Endothelial cell of umbilical vein (primary cell): ENCODE data around the gene KRT12. TPM values are rescaled to one million over a fixed set of nuclear protein-coding genes. Genes with fewer than 3 reads are reported as not detected.

Experiments used
- BruUV-seq: library from RNA; stranded (reverse); fragments of 400-500 nt; replicated peaks from 2 replicates; lab custom pipeline; 2021; lab: Mats Ljungman, UMichigan
- CTCF ChIA-PET: fragments of 300-600, 350-600 bp; sonication (Branson Sonifier 250); formaldehyde crosslinking; loops from one replicate; lab custom pipeline; 2021; ENCODE audit warnings: antibody characterized with exemption, inconsistent platforms; lab: Charles Lee
- POLR2A ChIA-PET: fragments of 300-600, 350-600 bp; sonication (Branson Sonifier 250); formaldehyde crosslinking; loops from one replicate; lab custom pipeline; 2021; ENCODE audit warnings: antibody characterized with exemption, inconsistent platforms; lab: Charles Lee
- DNase-seq: peaks from one replicate; pipeline ENCODE4 v3.0.0-alpha.2; 2011; ENCODE audit warnings: low read depth, low spot score
- FAIRE-seq: peaks from 2 replicates; lab custom pipeline; 2011; peaks lifted over from hg19 to GRCh38; lab: Jason Lieb, UNC
- H2AFZ ChIP-seq: 2 replicates; pipeline ENCODE4 v1.6.0; 2012; ENCODE audit warnings: low read depth, low read length, control low read depth, inconsistent platforms
- H3K27ac ChIP-seq: 2 replicates; pipeline ENCODE4 v1.5.1; 2011; ENCODE audit warnings: low read depth, mild to moderate bottlenecking, control low read depth, low read length, moderate library complexity; ENCODE audit not compliant: insufficient read depth
- H3K27me3 ChIP-seq, 2 experiments: 2 replicates each; pipeline versions ENCODE4 v1.6.0 to v1.6.1; 2011; ENCODE audit warnings: low read length in 2 of 2, mixed read lengths in 1 of 2; ENCODE audit not compliant: control insufficient read depth in 2 of 2, insufficient read depth in 2 of 2
- H3K36me3 ChIP-seq, 2 experiments: 2 replicates in 1 of 2; 3 replicates in 1 of 2; pipeline ENCODE4 v1.5.1; 2011; ENCODE audit warnings: low read length in 2 of 2, mild to moderate bottlenecking in 1 of 2, moderate library complexity in 1 of 2; ENCODE audit not compliant: control insufficient read depth in 2 of 2, insufficient read depth in 2 of 2; ENCODE audit errors: extremely low read depth in 1 of 2
- H3K4me1 ChIP-seq: 3 replicates; pipeline ENCODE4 v1.5.1; 2011; ENCODE audit warnings: mild to moderate bottlenecking, low read length; ENCODE audit not compliant: control insufficient read depth, insufficient read depth; ENCODE audit errors: extremely low read depth
- H3K4me2 ChIP-seq: 2 replicates; pipeline ENCODE4 v1.6.1; 2011; ENCODE audit warnings: low read length, control low read depth, mixed read lengths; ENCODE audit not compliant: insufficient read depth
- H3K4me3 ChIP-seq, 3 experiments: fragments of 200-600 bp in 1 of 3; sonication (generic), shearing (Covaris generic) in 1 of 3; replicated peaks in 1 of 3; 2 replicates each; pipeline ENCODE4 v1.5.1; 2011 to 2016; ENCODE audit warnings: control low read depth in 3 of 3, low read length in 3 of 3, mild to moderate bottlenecking in 2 of 3, inconsistent platforms in 1 of 3, low read depth in 1 of 3, moderate library complexity in 1 of 3; ENCODE audit not compliant: insufficient read depth in 1 of 3
- H3K79me2 ChIP-seq: 2 replicates; pipeline ENCODE4 v1.6.0; 2012; ENCODE audit warnings: low read length, inconsistent platforms; ENCODE audit not compliant: control insufficient read depth, insufficient read depth
- H3K9ac ChIP-seq: replicated peaks from 2 replicates; pipeline ENCODE3; 2011; ENCODE audit warnings: low read length, control low read depth; ENCODE audit not compliant: insufficient read depth; ENCODE audit errors: extremely low read depth
- H3K9me1 ChIP-seq: replicated peaks from 3 replicates; pipeline ENCODE4 v1.6.0; 2011; ENCODE audit warnings: mild to moderate bottlenecking, low read length; ENCODE audit not compliant: control insufficient read depth, insufficient read depth; ENCODE audit errors: extremely low read depth
- H3K9me3 ChIP-seq: replicated peaks from 2 replicates; pipeline ENCODE4 v1.5.1; 2012; ENCODE audit warnings: low read length, inconsistent platforms; ENCODE audit not compliant: control insufficient read depth, insufficient read depth
- H4K20me1 ChIP-seq: replicated peaks from 2 replicates; pipeline ENCODE3; 2011; ENCODE audit warnings: mild to moderate bottlenecking, low read length; ENCODE audit not compliant: control insufficient read depth, insufficient read depth; ENCODE audit errors: extremely low read depth
- CTCF ChIP-seq, 2 donors: IDR thresholded peaks; 1 replicate in 1 of 2; 2 replicates in 1 of 2; pipeline ENCODE4 v1.5.1; 2011; ENCODE audit warnings: low read length in 2 of 2, mild to moderate bottlenecking in 2 of 2, moderate library complexity in 2 of 2, control low read depth in 1 of 2, inconsistent platforms in 1 of 2, low read depth in 1 of 2; ENCODE audit not compliant: insufficient read depth in 1 of 2; ENCODE audit errors: extremely low read depth in 1 of 2
- EZH2 ChIP-seq: IDR thresholded peaks from 2 replicates; pipeline ENCODE4 v1.6.1; 2012; ENCODE audit warnings: borderline replicate concordance, low read depth, mild to moderate bottlenecking, moderate library complexity, low read length, inconsistent platforms; ENCODE audit not compliant: severe bottlenecking
- FOS ChIP-seq: IDR thresholded peaks from 2 replicates; pipeline ENCODE4 v1.6.1; 2011; ENCODE audit warnings: mild to moderate bottlenecking, low read length, moderate library complexity, borderline replicate concordance; ENCODE audit not compliant: insufficient read depth
- GATA2 ChIP-seq: IDR thresholded peaks from 2 replicates; pipeline ENCODE4 v1.7.0; 2011; ENCODE audit warnings: low read depth, mild to moderate bottlenecking, moderate library complexity, mixed read lengths, low read length; ENCODE audit not compliant: insufficient read length, insufficient read depth
- JUN ChIP-seq: IDR thresholded peaks from 2 replicates; pipeline ENCODE4 v1.6.1; 2011; ENCODE audit warnings: borderline replicate concordance, low read depth; ENCODE audit not compliant: insufficient read length, insufficient read depth
- MAX ChIP-seq: IDR thresholded peaks from 2 replicates; pipeline ENCODE4 v1.6.1; 2011; ENCODE audit not compliant: insufficient read depth, insufficient read length
- MYC ChIP-seq: IDR thresholded peaks from one replicate; pipeline ENCODE4 v1.6.1; 2011; ENCODE audit warnings: mild to moderate bottlenecking, low read depth, low read length
- POLR2A ChIP-seq: IDR thresholded peaks from 2 replicates; pipeline ENCODE4 v1.6.1; 2012; ENCODE audit warnings: low read depth, mild to moderate bottlenecking, control low read depth, low read length
- POLR2AphosphoS5 ChIP-seq: IDR thresholded peaks from 2 replicates; pipeline ENCODE4 v1.6.1; 2012; ENCODE audit warnings: low read depth, mild to moderate bottlenecking, control low read depth, low read length, moderate library complexity; ENCODE audit not compliant: insufficient read depth
- dilution Hi-C: fragments of 300-500 bp; cut with MboI; formaldehyde crosslinking; loops from one replicate; pipeline ENCODE4 v1.15.0; 2019; ENCODE audit warnings: low sequenced_read_pairs; ENCODE audit not compliant: extremely low pct_ligation_motif_present
- intact Hi-C: fragments of 100-400 bp; cut with micrococcal nuclease; formaldehyde crosslinking; loops from one replicate; pipeline ENCODE4 v1.10.0; 2022
- polyA plus RNA-seq, 4 experiments: library from polyadenylated mRNA; depleted of rRNA in 3 of 4; stranded (reverse) in 3 of 4; unstranded in 1 of 4; fragments of >200 nt; gene quantifications; 2 replicates each; pipeline versions ENCODE4 v1.2.1 to v1.2.3, GENCODE V29; 2011 to 2012; ENCODE audit warnings: missing spikeins in 1 of 4
- total RNA-seq: library from RNA; stranded (reverse); gene quantifications from 2 replicates; pipeline ENCODE4 v1.2.3, GENCODE V29; 2021

KRT12 gene
- total and polyA plus RNA-seq, 2 donors (not counting 3 experiments of a cell fraction or from before 2014, with no cell fraction given), result not detected

DNA sequence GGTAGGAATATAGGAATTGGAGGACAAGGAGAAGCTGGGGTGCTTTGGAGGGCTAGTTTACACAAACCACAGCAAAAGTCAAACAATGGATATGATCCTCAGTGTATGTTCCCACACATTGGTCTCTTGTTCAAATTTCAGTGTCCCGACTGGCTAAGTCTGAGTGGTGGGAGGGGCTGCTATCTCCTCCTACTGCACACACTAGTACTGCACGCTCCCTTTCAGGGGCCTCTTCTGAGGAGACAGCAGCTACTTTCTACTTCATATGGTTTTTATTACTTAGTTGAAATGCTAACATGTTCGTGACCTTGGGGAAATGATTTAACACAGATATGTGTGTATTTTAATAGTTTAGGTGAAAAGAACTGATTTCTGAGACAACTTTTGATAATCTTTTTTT is 25.8 kb downstream of the KRT12 start:
- Histone ChIP-seq H3K27ac (no peak overlapping the region), H3K4me1 (no peaks in the 10 kb centered on the region), H3K9me1 (no peaks in the 10 kb centered on the region), H3K36me3 (no peaks in the 10 kb centered on the region), H3K4me3 (no peak overlapping the region), H3K9me3 (no peaks in the 10 kb centered on the region), H4K20me1 (no peaks in the 10 kb centered on the region), H3K27me3 (peaks cover 4 to 13% of the 10 kb centered on the region in 2 experiments), H3K9ac (no peak overlapping the region), H2AFZ (no peak overlapping the region), H3K79me2 (no peaks in the 10 kb centered on the region), H3K4me2 (no peak overlapping the region)
- CTCF ChIA-PET, result no interaction called here
- dilution Hi-C loops, result no loop called here
- intact Hi-C loops, result no loop called here
- POLR2A ChIA-PET, result no interaction called here
- no peak for DNase-seq
- no TSS peak for BruUV-seq
- TF ChIP-seq MAX (no peak), JUN (no peak), FOS (no peak), POLR2AphosphoS5 (no peak), EZH2 (no peak), GATA2 (no peak), POLR2A (no peak), MYC (no peak), CTCF (IDR thresholded peaks at IDR 0.05; ENCODE audit: extremely low read depth in 1 of 2, insufficient read depth in 1 of 2, low read depth in 1 of 2, low read length in 2 of 2) (no peak)
- no peak for FAIRE-seq
